OCI-LY7 (cell line): ENCODE results near the gene XPNPEP2.

ENCODE experiments used
- CTCF ChIP-seq: fragments of 200-600 bp; sonication (generic); conservative IDR thresholded peaks from 2 replicates; pipeline ENCODE4 v1.5.1; 2014; ENCODE audit warnings: mild to moderate bottlenecking, antibody characterized with exemption, low read length, moderate library complexity, mixed read lengths
- EZH2phosphoT487 ChIP-seq: fragments of 200-600 bp; sonication (generic); IDR thresholded peaks from 2 replicates; pipeline ENCODE4 v1.6.1; 2018; ENCODE audit warnings: low read depth, borderline replicate concordance, mild to moderate bottlenecking, mixed run types, antibody characterized with exemption, low read length, moderate library complexity, mixed read lengths

- TF ChIP-seq CTCF (no peak), EZH2phosphoT487 (no peak)
These were observed 32.2 kb upstream of the XPNPEP2 start for GRCh38 chrX:129706400-129707072.
